ENCODE data around the gene GRPEL1.

GRPEL1 gene

GRCh38 chr4:7076696-7077082 is 8.8 kb upstream of the GRPEL1 start:
- Histone ChIP-seq H3K36me3 (ENCODE audit: control insufficient read depth, insufficient read depth, low read length) (no peaks in the 10 kb centered on the region), H3K27ac (ENCODE audit: low read length) (no peak overlapping the region), H3K27me3 (ENCODE audit: control insufficient read depth, insufficient read depth, low read length) (no peaks in the 10 kb centered on the region; the same call in 1 of the 2 replicates), H3K9me3 (ENCODE audit: control insufficient read depth, insufficient read depth, low read length) (no peaks in the 10 kb centered on the region), H3K4me3 (ENCODE audit: low read length) (no peak overlapping the region), H3K4me1 (ENCODE audit: control insufficient read depth, insufficient read depth, low read length) (no peaks in the 10 kb centered on the region)
- WGBS (ENCODE audit: insufficient coverage, insufficient read length), result no CpG with 5 or more reads among the region's 6 CpGs
- no peak for DNase-seq (ENCODE audit: low read depth, low spot score)

- no peaks in the 10 kb centered on the region; the same call in 1 of the 2 replicates for H3K27me3 ChIP-seq (ENCODE audit: control insufficient read depth, insufficient read depth, low read length)
- H3K9me3 ChIP-seq (ENCODE audit: control insufficient read depth, insufficient read depth, low read length), result no peaks in the 10 kb centered on the region
- H3K4me3 ChIP-seq (ENCODE audit: low read length), result no peak overlapping the region
- no peaks in the 10 kb centered on the region for H3K4me1 ChIP-seq (ENCODE audit: control insufficient read depth, insufficient read depth, low read length)
- DNase-seq (ENCODE audit: low read depth, low spot score), result no peak
- no peak overlapping the region for H3K27ac ChIP-seq (ENCODE audit: low read length)
- H3K36me3 ChIP-seq (ENCODE audit: control insufficient read depth, insufficient read depth, low read length), result no peaks in the 10 kb centered on the region
- no CpG with 5 or more reads among the region's 25 CpGs for WGBS (ENCODE audit: insufficient coverage, insufficient read length)
Measured at GRCh38 chr4:7075962-7076695, 8.3 kb upstream of the GRPEL1 start.

GRCh38 chr4:7074426-7074825 is 6.6 kb upstream of the GRPEL1 start:
- Histone ChIP-seq H3K9me3 (ENCODE audit: control insufficient read depth, insufficient read depth, low read length) (no peaks in the 10 kb centered on the region), H3K27me3 (ENCODE audit: control insufficient read depth, insufficient read depth, low read length) (no peaks in the 10 kb centered on the region; the same call in 1 of the 2 replicates), H3K4me1 (ENCODE audit: control insufficient read depth, insufficient read depth, low read length) (no peaks in the 10 kb centered on the region), H3K27ac (ENCODE audit: low read length) (no peak overlapping the region), H3K36me3 (ENCODE audit: control insufficient read depth, insufficient read depth, low read length) (no peaks in the 10 kb centered on the region), H3K4me3 (ENCODE audit: low read length) (no peak overlapping the region)
- DNase-seq (ENCODE audit: low read depth, low spot score), result no peak
- no CpG with 5 or more reads among the region's 9 CpGs for WGBS (ENCODE audit: insufficient coverage, insufficient read length)

GRCh38 chr4:7073526-7074390 is 5.9 kb upstream of the GRPEL1 start:
- DNase-seq (ENCODE audit: low read depth, low spot score), result no peak
- no peak overlapping the region for H3K4me3 ChIP-seq (ENCODE audit: low read length)
- no CpG with 5 or more reads among the region's 18 CpGs for WGBS (ENCODE audit: insufficient coverage, insufficient read length)
- no peaks in the 10 kb centered on the region for H3K9me3 ChIP-seq (ENCODE audit: control insufficient read depth, insufficient read depth, low read length)
- H3K36me3 ChIP-seq (ENCODE audit: control insufficient read depth, insufficient read depth, low read length), result no peaks in the 10 kb centered on the region
- no peaks in the 10 kb centered on the region for H3K4me1 ChIP-seq (ENCODE audit: control insufficient read depth, insufficient read depth, low read length)
- no peak overlapping the region for H3K27ac ChIP-seq (ENCODE audit: low read length)
- H3K27me3 ChIP-seq (ENCODE audit: control insufficient read depth, insufficient read depth, low read length), result no peaks in the 10 kb centered on the region; the same call in 1 of the 2 replicates

- DNase-seq (ENCODE audit: low read depth, low spot score), result no peak
- Histone ChIP-seq H3K4me3 (ENCODE audit: low read length) (no peak overlapping the region), H3K36me3 (ENCODE audit: control insufficient read depth, insufficient read depth, low read length) (no peaks in the 10 kb centered on the region), H3K9me3 (ENCODE audit: control insufficient read depth, insufficient read depth, low read length) (no peaks in the 10 kb centered on the region), H3K27ac (ENCODE audit: low read length) (no peak overlapping the region), H3K4me1 (ENCODE audit: control insufficient read depth, insufficient read depth, low read length) (no peaks in the 10 kb centered on the region), H3K27me3 (ENCODE audit: control insufficient read depth, insufficient read depth, low read length) (no peaks in the 10 kb centered on the region; the same call in 1 of the 2 replicates)
- WGBS (ENCODE audit: insufficient coverage, insufficient read length), result no CpG with 5 or more reads among the region's 14 CpGs
Measured at GRCh38 chr4:7073059-7073458, 5.2 kb upstream of the GRPEL1 start.

- peak; percentile 88 for DNase-seq (ENCODE audit: low read depth, low spot score)
- Histone ChIP-seq H3K27ac (ENCODE audit: low read length) (no peak overlapping the region), H3K27me3 (ENCODE audit: control insufficient read depth, insufficient read depth, low read length) (no peaks in the 10 kb centered on the region), H3K4me3 (ENCODE audit: low read length) (no peak overlapping the region), H3K36me3 (ENCODE audit: control insufficient read depth, insufficient read depth, low read length) (no peaks in the 10 kb centered on the region), H3K4me1 (ENCODE audit: control insufficient read depth, insufficient read depth, low read length) (peaks cover 2% of the 10 kb centered on the region; the same call in 1 of the 2 replicates), H3K9me3 (ENCODE audit: control insufficient read depth, insufficient read depth, low read length) (no peaks in the 10 kb centered on the region)
- no CpG with 5 or more reads among the region's 23 CpGs for WGBS (ENCODE audit: insufficient coverage, insufficient read length)
Measured at GRCh38 chr4:7070729-7071511, 3.1 kb upstream of the GRPEL1 start.

- Histone ChIP-seq H3K27me3 (ENCODE audit: control insufficient read depth, insufficient read depth, low read length) (no peaks in the 10 kb centered on the region), H3K27ac (ENCODE audit: low read length) (no peak overlapping the region), H3K9me3 (ENCODE audit: control insufficient read depth, insufficient read depth, low read length) (no peaks in the 10 kb centered on the region), H3K4me1 (ENCODE audit: control insufficient read depth, insufficient read depth, low read length) (peaks cover 2% of the 10 kb centered on the region; the same call in 1 of the 2 replicates), H3K4me3 (ENCODE audit: low read length) (peak overlapping the region; percentile 68; the same call in 1 of the 2 replicates), H3K36me3 (ENCODE audit: control insufficient read depth, insufficient read depth, low read length) (0 out of 2 replicates have a peak, but pooled peaks cover 2% of the 10 kb centered on the region)
- DNase-seq (ENCODE audit: low read depth, low spot score), result no peak
- no CpG with 5 or more reads among the region's 20 CpGs for WGBS (ENCODE audit: insufficient coverage, insufficient read length)
Measured at GRCh38 chr4:7068883-7069282, 1.0 kb upstream of the GRPEL1 start.

GRCh38 chr4:7068279-7068842 is 497 bp upstream of the GRPEL1 start:
- no CpG with 5 or more reads among the region's 50 CpGs for WGBS (ENCODE audit: insufficient coverage, insufficient read length)
- Histone ChIP-seq H3K36me3 (ENCODE audit: control insufficient read depth, insufficient read depth, low read length) (peaks cover 7% of the 10 kb centered on the region; the same call in 1 of the 2 replicates), H3K4me1 (ENCODE audit: control insufficient read depth, insufficient read depth, low read length) (peaks cover 2% of the 10 kb centered on the region; the same call in 1 of the 2 replicates), H3K4me3 (ENCODE audit: low read length) (peak overlapping the region; percentile 68; the same call in 1 of the 2 replicates), H3K27me3 (ENCODE audit: control insufficient read depth, insufficient read depth, low read length) (no peaks in the 10 kb centered on the region), H3K27ac (ENCODE audit: low read length) (no peak overlapping the region), H3K9me3 (ENCODE audit: control insufficient read depth, insufficient read depth, low read length) (no peaks in the 10 kb centered on the region)
- no peak for DNase-seq (ENCODE audit: low read depth, low spot score)

- Histone ChIP-seq H3K9me3 (ENCODE audit: control insufficient read depth, insufficient read depth, low read length) (no peaks in the 10 kb centered on the region), H3K27ac (ENCODE audit: low read length) (no peak overlapping the region), H3K4me1 (ENCODE audit: control insufficient read depth, insufficient read depth, low read length) (peaks cover 2% of the 10 kb centered on the region; the same call in 1 of the 2 replicates), H3K27me3 (ENCODE audit: control insufficient read depth, insufficient read depth, low read length) (no peaks in the 10 kb centered on the region), H3K36me3 (ENCODE audit: control insufficient read depth, insufficient read depth, low read length) (peaks cover 9% of the 10 kb centered on the region; the same call in 1 of the 2 replicates), H3K4me3 (ENCODE audit: low read length) (peak overlapping the region; percentile 79)
- no CpG with 5 or more reads among the region's 13 CpGs for WGBS (ENCODE audit: insufficient coverage, insufficient read length)
- DNase-seq (ENCODE audit: low read depth, low spot score), result no peak
Measured at GRCh38 chr4:7067126-7067451, 775 bp downstream of the GRPEL1 start.

- peaks cover 2% of the 10 kb centered on the region; the same call in 1 of the 2 replicates for H3K4me1 ChIP-seq (ENCODE audit: control insufficient read depth, insufficient read depth, low read length)
- no peak overlapping the region for H3K27ac ChIP-seq (ENCODE audit: low read length)
- no peaks in the 10 kb centered on the region for H3K9me3 ChIP-seq (ENCODE audit: control insufficient read depth, insufficient read depth, low read length)
- no peak overlapping the region for H3K4me3 ChIP-seq (ENCODE audit: low read length)
- no peak for DNase-seq (ENCODE audit: low read depth, low spot score)
- no peaks in the 10 kb centered on the region for H3K27me3 ChIP-seq (ENCODE audit: control insufficient read depth, insufficient read depth, low read length)
- WGBS (ENCODE audit: insufficient coverage, insufficient read length), result no CpG with 5 or more reads among the region's 4 CpGs
- H3K36me3 ChIP-seq (ENCODE audit: control insufficient read depth, insufficient read depth, low read length), result peaks cover 15% of the 10 kb centered on the region; the same call in 1 of the 2 replicates
Measured at GRCh38 chr4:7066493-7066892, 1.4 kb downstream of the GRPEL1 start.

Data from iPS DF 6.9 (cell line).